ENCODE results near the gene TOR4A.

The TOR4A gene

DNA sequence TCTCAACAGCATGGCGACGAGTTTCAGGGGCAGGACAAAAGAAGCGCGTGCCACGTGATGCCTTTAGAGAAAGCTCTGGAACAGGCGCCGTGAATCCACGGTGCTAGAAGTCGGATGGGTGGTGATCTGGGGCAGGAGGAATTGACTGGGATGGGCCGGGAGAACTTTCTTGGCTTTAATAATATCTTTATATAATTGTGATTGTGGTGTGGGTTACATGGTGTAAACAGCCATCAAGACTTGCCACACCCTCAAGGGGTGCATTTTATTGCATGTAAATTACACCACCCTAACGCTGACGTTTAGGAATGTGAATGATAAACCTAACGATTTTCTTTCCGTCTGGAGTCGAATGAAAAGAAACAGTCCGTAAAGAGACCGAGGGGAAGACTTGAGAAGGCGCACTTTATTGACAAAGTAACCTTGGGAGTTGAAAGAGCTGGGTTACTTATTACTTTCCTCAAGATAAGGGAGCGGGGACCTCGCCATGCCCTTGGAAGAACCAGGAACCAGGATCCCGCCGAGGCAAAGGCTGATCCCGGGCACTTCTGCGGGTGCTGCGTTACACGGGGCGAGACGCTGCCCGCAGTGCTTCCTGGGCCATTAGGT is 16.1 kb downstream of the TOR4A start:
- DNase-seq (ENCODE audit: insufficient read length, low spot score), result no peak
- TF ChIP-seq POLR2A (IDR thresholded peaks at IDR 0.05; ENCODE audit: low read depth, low read length) (no peak), PAX5 (IDR thresholded peaks at IDR 0.05; ENCODE audit: insufficient read depth, low read length, severe bottlenecking) (no peak), SPI1 (IDR thresholded peaks at IDR 0.05; ENCODE audit: low read depth, low read length) (no peak), TAF1 (IDR thresholded peaks at IDR 0.05; ENCODE audit: low read depth, low read length) (no peak), POU2F2 (IDR thresholded peaks at IDR 0.05; ENCODE audit: low read depth, low read length) (no peak), POLR2AphosphoS5 (IDR thresholded peaks at IDR 0.05; ENCODE audit: low read depth, low read length) (no peak)
- FAIRE-seq, result no peak

DNA sequence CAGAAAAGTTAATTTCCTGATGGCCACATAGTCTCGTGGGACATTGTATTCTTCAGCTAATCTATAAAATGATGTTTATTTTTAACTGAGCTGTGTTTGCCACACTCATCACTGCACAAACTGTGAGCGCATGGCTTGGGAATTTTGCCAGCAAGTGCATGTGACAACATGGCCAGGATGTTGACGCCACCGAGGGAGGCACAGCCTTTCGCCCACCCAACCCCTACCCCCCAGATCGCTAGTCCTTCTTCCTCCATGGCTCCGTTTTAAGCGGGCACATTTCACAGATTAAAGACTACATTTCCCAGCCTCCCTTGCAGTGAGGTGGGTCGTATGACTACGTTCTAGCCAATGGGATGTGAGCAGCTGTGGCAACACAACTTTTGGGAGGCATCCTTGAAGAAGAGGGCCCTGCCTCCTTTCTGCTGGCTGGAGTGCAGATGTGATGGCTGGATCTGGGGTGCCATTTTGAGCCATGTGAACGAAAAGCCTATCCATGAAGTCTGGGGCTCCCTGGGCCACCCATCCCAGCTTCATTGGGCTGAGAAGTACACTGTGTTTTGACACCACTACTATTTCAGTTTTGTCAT is 16.7 kb downstream of the TOR4A start:
- TF ChIP-seq TAF1 (IDR thresholded peaks at IDR 0.05; ENCODE audit: low read depth, low read length), result no peak
- peak; percentile 54 for FAIRE-seq
- no peak for DNase-seq (ENCODE audit: insufficient read length, low spot score)

DNA sequence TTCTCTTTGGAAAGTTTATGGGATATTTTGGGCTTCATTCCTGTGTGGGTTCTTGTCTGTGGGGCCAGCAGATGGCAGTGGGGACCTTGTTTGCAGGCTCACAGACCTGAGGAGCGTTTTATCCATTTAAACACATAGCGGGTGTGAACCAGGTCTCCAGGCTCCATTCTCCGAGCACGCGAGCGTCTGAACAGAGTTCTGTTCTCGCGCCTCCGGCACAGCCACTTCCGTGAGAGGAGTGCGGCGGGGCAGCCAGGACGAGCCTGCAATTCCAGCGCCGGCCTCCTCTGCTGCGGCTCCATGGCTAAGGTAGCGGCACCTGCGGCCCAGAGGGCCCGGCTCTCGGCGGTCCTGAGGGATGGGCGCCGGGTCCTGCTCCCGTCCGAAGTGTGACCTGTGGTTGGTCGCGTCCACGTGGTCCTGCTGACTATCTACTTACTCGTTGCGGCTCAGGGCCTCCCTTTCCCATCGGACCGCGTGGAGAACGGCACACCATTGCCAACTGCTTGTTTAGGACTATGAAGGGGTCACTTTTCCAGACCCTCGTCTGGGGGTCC is 17.2 kb downstream of the TOR4A start:
- FAIRE-seq (no peak), DNase-seq (ENCODE audit: insufficient read length, low spot score) (no peak)
- TF ChIP-seq SPI1 (IDR thresholded peaks at IDR 0.05; ENCODE audit: low read depth, low read length) (no peak), PAX5 (IDR thresholded peaks at IDR 0.05; ENCODE audit: insufficient read depth, low read length, severe bottlenecking) (no peak), POU2F2 (IDR thresholded peaks at IDR 0.05; ENCODE audit: low read depth, low read length) (no peak), TAF1 (IDR thresholded peaks at IDR 0.05; ENCODE audit: low read depth, low read length) (no peak), POLR2A (IDR thresholded peaks at IDR 0.05; ENCODE audit: low read depth, low read length) (no peak), POLR2AphosphoS5 (IDR thresholded peaks at IDR 0.05; ENCODE audit: low read depth, low read length) (no peak)

DNA sequence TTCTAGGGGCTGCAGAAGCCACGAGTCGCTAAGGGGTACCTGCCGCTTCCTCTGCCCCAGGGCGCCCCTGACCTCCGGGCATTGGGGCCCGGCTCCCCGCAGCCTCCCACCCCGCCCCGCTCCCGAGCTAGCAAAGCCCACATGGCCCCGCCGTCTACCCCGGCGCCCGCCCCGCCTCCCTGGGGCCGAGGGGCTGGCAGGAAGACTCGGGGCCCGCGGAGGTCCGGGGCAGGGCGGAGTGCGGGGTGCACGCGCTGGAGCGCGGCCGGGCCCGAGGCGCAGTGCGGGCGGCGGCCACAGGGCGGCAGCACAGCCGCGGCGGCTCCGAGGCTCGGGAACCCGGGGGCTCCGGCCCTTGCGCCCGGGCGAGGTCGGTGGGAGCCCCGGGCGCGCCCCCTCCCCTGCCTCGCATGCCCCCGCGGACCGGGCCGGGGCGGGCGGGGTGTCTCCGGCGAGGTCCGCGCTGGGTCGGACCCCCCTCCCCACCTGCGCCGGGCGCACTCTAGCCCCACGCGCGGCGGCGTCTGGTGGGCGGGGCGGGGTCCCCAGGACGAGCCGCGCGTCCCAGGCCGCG is 17.8 kb downstream of the TOR4A start:
- DNase-seq (ENCODE audit: insufficient read length, low spot score) (peak; percentile 91), FAIRE-seq (peak; percentile 90)
- peak; percentile 69 for TF ChIP-seq PAX5 (IDR thresholded peaks at IDR 0.05; ENCODE audit: insufficient read depth, low read length, severe bottlenecking)
- no peak for TF ChIP-seq POLR2A (IDR thresholded peaks at IDR 0.05; ENCODE audit: low read depth, low read length)
- TF ChIP-seq POLR2AphosphoS5 (IDR thresholded peaks at IDR 0.05; ENCODE audit: low read depth, low read length), result no peak

DNA sequence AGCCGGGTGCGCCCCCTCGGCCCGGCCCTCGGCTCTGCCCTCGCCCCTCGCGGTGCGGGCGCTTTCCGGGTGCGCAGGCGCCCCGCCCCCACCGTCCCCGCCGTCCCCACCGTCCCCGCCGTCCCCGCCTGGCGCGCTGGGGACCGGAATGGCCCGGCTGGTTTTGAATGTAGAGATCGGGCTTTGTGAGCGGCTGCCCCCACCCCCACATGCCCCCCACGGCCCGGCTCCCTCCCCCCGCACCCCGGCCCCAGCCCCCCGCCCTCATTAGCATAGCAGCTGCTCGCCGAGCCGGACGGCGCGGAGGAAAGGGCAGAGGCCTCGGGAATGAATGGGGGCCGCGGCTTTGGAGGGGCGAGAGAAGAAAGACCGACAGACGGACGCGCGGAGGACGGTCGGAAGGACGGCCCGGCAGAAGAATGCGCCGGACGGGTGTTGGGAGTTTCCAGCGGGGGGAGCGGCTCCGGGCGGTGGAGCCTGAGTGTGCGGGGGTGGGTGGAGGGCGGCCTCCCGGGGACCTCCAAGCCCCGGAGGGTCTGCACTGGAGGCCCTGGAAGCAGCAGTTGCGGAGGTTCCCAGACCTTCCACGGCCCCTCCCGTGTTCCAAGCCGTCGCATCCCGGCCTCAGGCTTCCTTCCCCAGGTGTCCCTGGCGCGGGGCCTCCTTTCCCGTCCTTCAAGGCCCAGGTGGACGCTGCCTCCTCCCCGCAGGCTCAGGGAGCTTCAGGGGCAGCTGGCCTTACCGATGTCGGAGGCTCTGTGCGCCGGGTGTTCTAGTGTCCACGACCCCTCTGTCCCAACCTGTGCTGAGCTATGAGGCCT is 18.5 kb downstream of the TOR4A start:
- FAIRE-seq, result no peak
- no peak for DNase-seq (ENCODE audit: insufficient read length, low spot score)
- TF ChIP-seq POLR2AphosphoS5 (IDR thresholded peaks at IDR 0.05; ENCODE audit: low read depth, low read length), result no peak

DNA sequence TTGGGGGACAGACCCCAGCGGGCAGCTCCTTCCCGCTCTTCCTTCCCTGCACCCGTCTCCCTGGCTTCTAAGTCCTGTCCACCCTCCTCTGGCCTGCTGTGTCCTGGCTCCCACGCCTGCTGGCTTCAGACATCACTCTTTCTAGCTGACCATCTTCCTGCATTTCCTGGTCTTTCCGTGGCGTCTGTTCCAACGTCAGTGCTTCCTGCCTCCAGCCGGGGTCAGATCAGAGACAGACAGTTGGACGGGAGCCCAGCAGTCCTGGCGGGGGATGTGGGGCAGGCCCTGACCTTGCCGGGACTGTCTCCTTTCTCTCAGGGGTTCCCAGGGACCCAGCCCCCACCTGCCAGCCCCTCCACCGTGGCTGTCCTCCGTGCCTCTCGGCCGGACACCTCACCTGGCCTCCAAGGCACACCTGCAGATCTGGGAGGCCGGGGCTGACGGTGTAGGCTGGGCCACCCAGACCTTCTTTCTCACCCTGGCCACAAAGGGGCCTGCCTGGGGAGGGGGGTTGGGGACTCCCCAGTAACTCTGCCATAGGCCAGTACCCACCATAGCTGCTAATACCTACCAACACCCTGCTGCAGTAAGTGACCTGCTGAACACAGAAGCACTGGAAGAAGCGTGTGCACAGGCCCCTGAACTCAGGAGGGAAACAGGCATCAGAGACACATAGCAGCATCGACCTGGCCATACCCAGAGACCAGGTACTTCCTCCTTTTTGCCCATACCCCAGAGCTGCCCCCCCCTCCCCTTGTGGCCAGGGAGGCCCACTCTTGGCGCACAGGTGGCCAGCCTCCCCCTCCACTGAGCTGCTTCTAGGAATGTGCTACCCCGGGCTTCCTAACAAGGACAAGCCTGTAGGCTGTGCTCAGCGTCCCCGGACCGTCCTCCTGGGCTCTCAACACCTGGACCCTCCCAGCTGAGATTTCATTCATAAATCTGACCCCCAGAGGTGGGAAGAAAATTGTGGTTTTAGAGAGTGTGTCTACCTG is 19.4 kb downstream of the TOR4A start:
- DNase-seq (ENCODE audit: insufficient read length, low spot score) (no peak), FAIRE-seq (no peak)
- TF ChIP-seq POU2F2 (IDR thresholded peaks at IDR 0.05; ENCODE audit: low read depth, low read length), result no peak
- no peak for TF ChIP-seq TAF1 (IDR thresholded peaks at IDR 0.05; ENCODE audit: low read depth, low read length)
- no peak for TF ChIP-seq PAX5 (IDR thresholded peaks at IDR 0.05; ENCODE audit: insufficient read depth, low read length, severe bottlenecking)
- TF ChIP-seq POLR2A (IDR thresholded peaks at IDR 0.05; ENCODE audit: low read depth, low read length), result no peak
- TF ChIP-seq SPI1 (IDR thresholded peaks at IDR 0.05; ENCODE audit: low read depth, low read length), result no peak
- TF ChIP-seq POLR2AphosphoS5 (IDR thresholded peaks at IDR 0.05; ENCODE audit: low read depth, low read length), result no peak

DNA sequence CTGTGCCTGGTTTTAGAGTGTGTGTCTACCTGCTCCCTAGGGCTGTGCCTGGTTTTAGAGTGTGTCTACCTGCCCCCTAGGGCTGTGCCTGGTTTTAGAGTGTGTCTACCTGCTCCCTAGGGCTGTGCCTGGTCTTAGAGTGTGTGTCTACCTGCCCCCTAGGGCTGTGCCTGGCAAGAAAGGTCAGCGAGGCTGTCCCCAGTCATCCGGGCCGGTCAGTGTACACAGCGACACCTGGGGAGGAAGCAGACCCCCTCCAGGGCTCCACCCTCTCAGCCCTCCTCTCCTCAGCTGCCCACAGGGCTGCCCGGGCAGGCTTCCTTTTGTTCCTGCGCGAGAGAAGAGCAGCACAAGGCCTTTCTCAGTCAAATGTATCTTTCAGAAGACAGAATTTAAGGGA is 20.4 kb downstream of the TOR4A start:
- TF ChIP-seq PAX5 (IDR thresholded peaks at IDR 0.05; ENCODE audit: insufficient read depth, low read length, severe bottlenecking) (no peak), POLR2AphosphoS5 (IDR thresholded peaks at IDR 0.05; ENCODE audit: low read depth, low read length) (no peak), SPI1 (IDR thresholded peaks at IDR 0.05; ENCODE audit: low read depth, low read length) (no peak), TAF1 (IDR thresholded peaks at IDR 0.05; ENCODE audit: low read depth, low read length) (no peak), POU2F2 (IDR thresholded peaks at IDR 0.05; ENCODE audit: low read depth, low read length) (no peak), POLR2A (IDR thresholded peaks at IDR 0.05; ENCODE audit: low read depth, low read length) (no peak)
- FAIRE-seq (no peak), DNase-seq (ENCODE audit: insufficient read length, low spot score) (no peak)

DNA sequence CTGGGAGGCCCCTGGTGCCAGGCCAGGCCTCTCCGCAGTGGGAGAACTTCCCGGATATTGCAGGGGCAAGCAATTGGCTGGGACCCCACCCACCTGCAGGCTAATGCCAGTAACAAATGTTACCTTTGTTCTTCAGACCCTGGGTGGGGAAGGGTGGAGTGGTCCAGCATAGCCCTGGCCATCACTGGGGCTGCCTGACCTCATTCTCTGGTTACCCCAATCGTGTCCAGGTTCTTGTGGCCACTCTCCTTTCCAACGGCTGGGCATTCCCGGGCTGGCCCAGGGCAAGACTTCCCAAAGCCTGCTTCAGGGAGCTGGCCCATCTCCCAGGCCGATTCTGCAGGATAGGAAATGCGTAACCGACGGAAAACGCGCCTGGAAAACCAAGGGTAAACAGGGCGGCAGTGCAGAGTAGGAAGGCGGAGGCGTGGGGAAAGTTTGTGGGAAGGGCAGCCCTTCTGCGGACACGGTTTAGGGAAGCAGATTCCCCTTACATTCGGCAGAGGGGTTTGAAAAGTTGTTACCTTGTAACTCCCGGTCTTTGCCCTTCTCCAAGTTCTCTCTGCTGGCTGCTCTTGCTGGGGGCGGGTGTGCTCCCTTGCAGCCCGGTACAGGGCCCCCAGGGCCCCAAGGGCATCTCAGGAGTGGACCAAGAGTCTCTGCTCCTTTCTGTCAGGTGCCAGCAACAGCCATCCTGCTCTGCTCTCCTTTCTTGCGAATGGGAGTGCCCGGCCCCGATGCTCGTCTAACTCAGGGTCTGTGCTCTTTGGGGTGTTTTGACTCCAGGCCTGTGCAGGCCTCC is 21.1 kb downstream of the TOR4A start:
- FAIRE-seq (no peak), DNase-seq (ENCODE audit: insufficient read length, low spot score) (no peak)
- TF ChIP-seq POLR2A (IDR thresholded peaks at IDR 0.05; ENCODE audit: low read depth, low read length), result no peak
- no peak for TF ChIP-seq TAF1 (IDR thresholded peaks at IDR 0.05; ENCODE audit: low read depth, low read length)
- no peak for TF ChIP-seq POLR2AphosphoS5 (IDR thresholded peaks at IDR 0.05; ENCODE audit: low read depth, low read length)
- no peak for TF ChIP-seq POU2F2 (IDR thresholded peaks at IDR 0.05; ENCODE audit: low read depth, low read length)
- TF ChIP-seq PAX5 (IDR thresholded peaks at IDR 0.05; ENCODE audit: insufficient read depth, low read length, severe bottlenecking), result no peak
- no peak for TF ChIP-seq SPI1 (IDR thresholded peaks at IDR 0.05; ENCODE audit: low read depth, low read length)

All from GM12891 (cell line).